ENCODE measurements around the gene DDX47. TPM values are rescaled to one million over a fixed set of nuclear protein-coding genes. Genes with fewer than 3 reads are reported as not detected.

DDX47 gene
- total and polyA plus RNA-seq, 4 donors = 28.2 to 79.2 (median 40.4) TPM

DNA sequence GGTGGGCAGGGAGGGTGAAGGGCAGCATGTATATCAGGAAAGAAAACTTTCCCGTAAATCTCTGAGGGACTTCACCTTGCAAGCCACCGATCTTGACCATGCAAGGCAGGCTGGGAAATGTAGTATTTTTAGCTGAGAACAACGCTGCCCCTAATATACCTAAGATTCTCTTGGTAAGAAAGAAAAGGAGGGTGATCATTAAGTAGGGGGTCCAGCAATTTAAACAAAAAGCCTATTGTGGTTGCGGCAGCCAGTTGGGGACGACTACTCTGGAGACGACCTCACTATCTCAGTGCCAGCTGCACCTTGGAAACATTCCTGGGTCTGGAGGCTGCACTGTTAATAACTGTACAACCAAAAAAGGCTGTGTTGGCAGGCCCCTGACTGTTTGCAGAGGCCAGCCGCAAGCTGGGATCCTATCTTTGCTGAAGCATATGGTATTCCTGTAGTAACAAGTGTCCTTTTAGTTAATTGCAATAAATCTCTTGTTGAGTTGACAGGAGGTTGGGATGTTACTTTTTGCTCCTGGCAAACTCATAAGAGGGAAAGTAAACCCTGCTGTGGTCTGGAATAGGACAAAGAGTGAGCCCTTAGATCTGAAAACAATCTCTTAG is 21.3 kb upstream of the DDX47 start:
- Histone ChIP-seq H3K9me3 (ENCODE audit: control insufficient read depth in 4 of 4, insufficient read depth in 3 of 4, low read length in 3 of 4) (no peaks in the 10 kb centered on the region), H3K4me3 (no peak overlapping the region), H3K27me3 (ENCODE audit: control insufficient read depth in 3 of 3, insufficient read depth in 3 of 3, low read length in 2 of 3) (no peaks in the 10 kb centered on the region), H3K4me1 (ENCODE audit: control insufficient read depth in 5 of 5, insufficient read depth in 5 of 5, low read length in 5 of 5) (peaks cover 0 to 17% (median 10%) of the 10 kb centered on the region in 5 donors), H3K36me3 (ENCODE audit: control insufficient read depth in 4 of 4, insufficient read depth in 4 of 4, low read length in 4 of 4) (no peaks in the 10 kb centered on the region), H3K9ac (ENCODE audit: insufficient read depth in 1 of 2, low read length in 2 of 2) (peak overlapping the region in 1 of 2 donors; percentile 24), H3K27ac (ENCODE audit: low read depth in 1 of 2, low read length in 1 of 2) (no peak overlapping the region)
- ATAC-seq (ENCODE audit: insufficient read depth, low FRiP score) (no peak), DNase-seq (peak in 2 of 3 donors; percentile 28 to 31)
- TF ChIP-seq, protein P1, sequence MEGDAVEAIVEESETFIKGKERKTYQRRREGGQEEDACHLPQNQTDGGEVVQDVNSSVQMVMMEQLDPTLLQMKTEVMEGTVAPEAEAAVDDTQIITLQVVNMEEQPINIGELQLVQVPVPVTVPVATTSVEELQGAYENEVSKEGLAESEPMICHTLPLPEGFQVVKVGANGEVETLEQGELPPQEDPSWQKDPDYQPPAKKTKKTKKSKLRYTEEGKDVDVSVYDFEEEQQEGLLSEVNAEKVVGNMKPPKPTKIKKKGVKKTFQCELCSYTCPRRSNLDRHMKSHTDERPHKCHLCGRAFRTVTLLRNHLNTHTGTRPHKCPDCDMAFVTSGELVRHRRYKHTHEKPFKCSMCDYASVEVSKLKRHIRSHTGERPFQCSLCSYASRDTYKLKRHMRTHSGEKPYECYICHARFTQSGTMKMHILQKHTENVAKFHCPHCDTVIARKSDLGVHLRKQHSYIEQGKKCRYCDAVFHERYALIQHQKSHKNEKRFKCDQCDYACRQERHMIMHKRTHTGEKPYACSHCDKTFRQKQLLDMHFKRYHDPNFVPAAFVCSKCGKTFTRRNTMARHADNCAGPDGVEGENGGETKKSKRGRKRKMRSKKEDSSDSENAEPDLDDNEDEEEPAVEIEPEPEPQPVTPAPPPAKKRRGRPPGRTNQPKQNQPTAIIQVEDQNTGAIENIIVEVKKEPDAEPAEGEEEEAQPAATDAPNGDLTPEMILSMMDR (IDR thresholded peaks at IDR 0.05; ENCODE audit: control extremely low read depth, extremely low read depth) = no peak
- WGBS, 2 donors = 49 to 66% methylated on average over 7 of the region's 7 CpGs

DNA sequence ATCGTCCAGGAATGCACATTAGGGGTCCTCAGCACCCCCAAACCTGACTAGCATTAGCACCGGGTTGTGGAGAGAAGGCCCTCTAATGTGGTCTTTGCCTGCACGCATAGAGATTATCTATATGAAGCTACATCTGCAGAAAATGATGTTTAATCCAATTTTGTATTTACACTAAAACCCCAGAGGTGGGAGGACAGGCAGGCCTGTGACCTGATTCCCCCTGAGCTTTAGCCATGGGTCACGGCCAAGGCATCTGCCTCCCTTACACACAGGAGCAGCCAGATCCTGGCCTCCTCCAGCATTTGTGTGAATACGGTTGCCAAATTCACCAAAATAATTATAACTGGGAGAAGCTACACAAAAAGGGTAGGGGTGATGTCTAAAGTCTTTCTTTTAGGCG is 20.7 kb upstream of the DDX47 start:
- Histone ChIP-seq H3K27me3 (ENCODE audit: control insufficient read depth in 3 of 3, insufficient read depth in 3 of 3, low read length in 2 of 3) (no peaks in the 10 kb centered on the region), H3K9me3 (ENCODE audit: control insufficient read depth in 4 of 4, insufficient read depth in 3 of 4, low read length in 3 of 4) (no peaks in the 10 kb centered on the region), H3K27ac (ENCODE audit: low read depth in 1 of 2, low read length in 1 of 2) (no peak overlapping the region), H3K4me1 (ENCODE audit: control insufficient read depth in 5 of 5, insufficient read depth in 5 of 5, low read length in 5 of 5) (peaks cover 0 to 11% (median 8%) of the 10 kb centered on the region in 5 donors), H3K36me3 (ENCODE audit: control insufficient read depth in 4 of 4, insufficient read depth in 4 of 4, low read length in 4 of 4) (no peaks in the 10 kb centered on the region), H3K9ac (ENCODE audit: insufficient read depth in 1 of 2, low read length in 2 of 2) (no peak overlapping the region), H3K4me3 (no peak overlapping the region)
- no peak for ATAC-seq (ENCODE audit: insufficient read depth, low FRiP score)
- no peak for DNase-seq
- 88 to 94% methylated on average over 6 of the region's 6 CpGs for WGBS, 2 donors
- TF ChIP-seq, protein P1 (IDR thresholded peaks at IDR 0.05; ENCODE audit: control extremely low read depth, extremely low read depth) = no peak

DNA sequence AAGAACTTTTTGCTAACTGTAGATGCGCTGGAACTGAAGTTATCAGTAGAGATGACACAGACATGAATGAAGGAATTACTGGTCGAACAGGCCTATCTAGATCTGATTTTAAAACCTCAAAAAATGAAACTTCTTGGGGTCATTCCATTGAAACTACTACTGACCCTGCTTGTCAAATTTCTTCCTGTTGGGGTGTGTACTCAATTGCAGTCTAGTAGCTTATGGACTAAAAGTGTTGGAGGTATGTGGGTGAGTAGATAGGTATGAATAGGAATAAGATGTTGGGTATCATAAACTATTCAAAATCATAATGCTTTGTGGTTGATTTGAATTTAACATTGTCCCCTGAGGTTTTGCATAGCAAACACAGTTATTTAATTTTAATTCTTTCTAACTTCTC is 18.5 kb upstream of the DDX47 start:
- Histone ChIP-seq H3K4me1 (ENCODE audit: control insufficient read depth in 5 of 5, insufficient read depth in 5 of 5, low read length in 5 of 5) (peaks cover 0 to 11% (median 0%) of the 10 kb centered on the region in 5 donors), H3K36me3 (ENCODE audit: control insufficient read depth in 4 of 4, insufficient read depth in 4 of 4, low read length in 4 of 4) (no peaks in the 10 kb centered on the region), H3K9ac (ENCODE audit: insufficient read depth in 1 of 2, low read length in 2 of 2) (no peak overlapping the region), H3K9me3 (ENCODE audit: control insufficient read depth in 4 of 4, insufficient read depth in 3 of 4, low read length in 3 of 4) (no peaks in the 10 kb centered on the region), H3K27ac (ENCODE audit: low read depth in 1 of 2, low read length in 1 of 2) (no peak overlapping the region), H3K4me3 (no peak overlapping the region), H3K27me3 (ENCODE audit: control insufficient read depth in 3 of 3, insufficient read depth in 3 of 3, low read length in 2 of 3) (no peaks in the 10 kb centered on the region)
- TF ChIP-seq, protein P1 (IDR thresholded peaks at IDR 0.05; ENCODE audit: control extremely low read depth, extremely low read depth) = no peak
- ATAC-seq (ENCODE audit: insufficient read depth, low FRiP score) (no peak), DNase-seq (no peak)
- 96 to 97% methylated on average over 2 of the region's 2 CpGs for WGBS, 2 donors

DNA sequence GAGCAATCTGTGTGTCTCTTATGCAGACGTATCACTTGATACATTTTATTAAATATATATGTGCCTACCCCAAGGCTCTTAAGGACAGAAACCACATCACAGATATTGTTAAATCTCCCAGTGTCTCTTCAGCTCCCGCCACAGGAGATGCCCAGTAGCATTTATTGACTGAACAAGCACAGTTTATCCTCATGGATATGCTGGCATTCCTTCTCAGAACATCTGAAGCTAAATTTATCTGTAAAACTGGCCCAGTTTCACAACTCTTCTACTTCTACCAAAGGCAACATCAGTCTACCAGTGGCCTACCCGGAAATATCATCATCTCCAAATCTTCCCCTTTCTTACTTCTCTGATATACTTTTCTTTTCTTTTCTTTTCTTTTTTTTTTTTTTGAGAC is 17.0 kb upstream of the DDX47 start:
- peaks cover 0 to 11% (median 0%) of the 10 kb centered on the region in 5 donors for H3K4me1 ChIP-seq (ENCODE audit: control insufficient read depth in 5 of 5, insufficient read depth in 5 of 5, low read length in 5 of 5)
- H3K27ac ChIP-seq (ENCODE audit: low read depth in 1 of 2, low read length in 1 of 2) = no peak overlapping the region
- 63 to 91% methylated on average over 3 of the region's 3 CpGs for WGBS, 2 donors
- ATAC-seq (ENCODE audit: insufficient read depth, low FRiP score) = no peak
- no peaks in the 10 kb centered on the region for H3K27me3 ChIP-seq (ENCODE audit: control insufficient read depth in 3 of 3, insufficient read depth in 3 of 3, low read length in 2 of 3)
- H3K9ac ChIP-seq (ENCODE audit: insufficient read depth in 1 of 2, low read length in 2 of 2) = no peak overlapping the region
- TF ChIP-seq, protein P1 (IDR thresholded peaks at IDR 0.05; ENCODE audit: control extremely low read depth, extremely low read depth) = no peak
- H3K9me3 ChIP-seq (ENCODE audit: control insufficient read depth in 4 of 4, insufficient read depth in 3 of 4, low read length in 3 of 4) = no peaks in the 10 kb centered on the region
- no peaks in the 10 kb centered on the region for H3K36me3 ChIP-seq (ENCODE audit: control insufficient read depth in 4 of 4, insufficient read depth in 4 of 4, low read length in 4 of 4)
- no peak overlapping the region for H3K4me3 ChIP-seq
- DNase-seq = no peak
